A549 (cell line): ENCODE results near the gene SPATA12. TPM values are rescaled to one million over a fixed set of nuclear protein-coding genes. Genes with fewer than 3 reads are reported as not detected.

Experiments
- ATAC-seq, 2 experiments: fragments of 200-7000 bp in 1 of 2; fragments of >200 bp in 1 of 2; cut with Nextera tagmentation in 1 of 2; cut with Tn5 transposase in 1 of 2; 3 replicates each; pipeline versions ENCODE4 v1.8.0 to v1.9.1; 2018 to 2020; ENCODE audit warnings: mild to moderate bottlenecking in 1 of 2, moderate library complexity in 1 of 2
- CTCF ChIA-PET: fragments of 300-600 bp; sonication (Branson Sonifier 250); formaldehyde crosslinking; extraction: SDS; loops from one replicate; lab custom pipeline; 2021; ENCODE audit warnings: antibody characterized with exemption, inconsistent platforms; lab: Yijun Ruan, JAX
- POLR2A ChIA-PET: fragments of 350-600 bp; formaldehyde crosslinking; extraction: SDS; loops from one replicate; lab custom pipeline; 2021; ENCODE audit warnings: antibody characterized with exemption, inconsistent platforms; lab: Yijun Ruan, JAX
- DNase-seq, 2 experiments: peaks; one replicate each; pipeline versions ENCODE4 v3.0.0 to v3.0.0-alpha.2; 2011 to 2016; ENCODE audit warnings: low read depth in 1 of 2, low spot score in 1 of 2
- FAIRE-seq: peaks from 2 replicates; lab custom pipeline; 2011; peaks lifted over from hg19 to GRCh38; lab: Jason Lieb, UNC
- H3K27ac ChIP-seq, 2 experiments: fragments of >200 bp; sonication (Bioruptor Twin); formaldehyde crosslinking; 3 replicates each; pipeline ENCODE4 v1.5.1; 2016 to 2017
- H3K4me1 ChIP-seq: fragments of >200 bp; sonication (Bioruptor Twin); formaldehyde crosslinking; 3 replicates; pipeline ENCODE4 v1.6.1; 2016
- H3K4me2 ChIP-seq: fragments of >200 bp; sonication (Bioruptor Twin); formaldehyde crosslinking; 3 replicates; pipeline ENCODE4 v1.6.1; 2016
- H3K4me3 ChIP-seq: fragments of >200 bp; sonication (Bioruptor Twin); formaldehyde crosslinking; 3 replicates; pipeline ENCODE4 v1.5.1; 2016
- H3K9me3 ChIP-seq: fragments of >200 bp; sonication (Bioruptor Twin); formaldehyde crosslinking; 3 replicates; pipeline ENCODE4 v1.6.1; 2016
- ATOH8 ChIP-seq: fragments of 250-450 bp; sonication (Bioruptor Pico); IDR thresholded peaks from 2 replicates; pipeline ENCODE4 v1.5.0; 2020; ENCODE audit warnings: low read depth, mild to moderate bottlenecking, moderate library complexity
- BCL3 ChIP-seq: fragments of >200 bp; sonication (Bioruptor Twin); formaldehyde crosslinking; IDR thresholded peaks from 3 replicates; pipeline ENCODE4 v1.6.1; 2016
- BHLHE40 ChIP-seq: IDR thresholded peaks from 2 replicates; pipeline ENCODE4 v1.6.1; 2012; ENCODE audit warnings: low read depth, low read length, inconsistent platforms
- CBX8 ChIP-seq: fragments of 200-600 bp; sonication (generic); IDR thresholded peaks from 2 replicates; pipeline ENCODE4 v1.6.1; 2016
- CEBPB ChIP-seq, 2 experiments: fragments of >200 bp in 1 of 2; sonication (Bioruptor Twin) in 1 of 2; formaldehyde crosslinking in 1 of 2; IDR thresholded peaks; 2 replicates each; pipeline ENCODE4 v1.6.1; 2012 to 2016
- CHD2 ChIP-seq: fragments of 150-350 bp; IDR thresholded peaks from 2 replicates; pipeline ENCODE4 v1.6.1; 2014; ENCODE audit warnings: low read length; ENCODE audit not compliant: partially characterized antibody
- CTCF ChIP-seq: fragments of >200 bp; sonication (Bioruptor Twin); formaldehyde crosslinking; IDR thresholded peaks from 3 replicates; pipeline ENCODE4 v1.5.1; 2016
- ELK1 ChIP-seq: fragments of 150-350 bp; IDR thresholded peaks from 2 replicates; pipeline ENCODE4 v1.6.1; 2014; ENCODE audit warnings: low read depth, mild to moderate bottlenecking, low read length
- EP300 ChIP-seq, 2 experiments: fragments of >200 bp; sonication (Bioruptor Twin); formaldehyde crosslinking; IDR thresholded peaks; 2 replicates in 1 of 2; 3 replicates in 1 of 2; pipeline ENCODE4 v1.6.1; 2016 to 2017
- HDAC2 ChIP-seq: fragments of 200-600 bp; sonication (generic); IDR thresholded peaks from 2 replicates; pipeline ENCODE4 v1.6.1; 2016
- HOXB13 ChIP-seq: fragments of 250-450 bp; sonication (Bioruptor Pico); IDR thresholded peaks from 2 replicates; pipeline ENCODE4 v1.5.0; 2020; ENCODE audit warnings: low read depth, mild to moderate bottlenecking, moderate library complexity
- JUNB ChIP-seq: fragments of >200 bp; sonication (Bioruptor Twin); formaldehyde crosslinking; IDR thresholded peaks from 2 replicates; pipeline ENCODE4 v1.6.1; 2016
- MAX ChIP-seq: IDR thresholded peaks from 2 replicates; pipeline ENCODE4 v1.6.1; 2012
- MAZ ChIP-seq: fragments of 150-350 bp; IDR thresholded peaks from 2 replicates; pipeline ENCODE4 v1.6.1; 2014; ENCODE audit warnings: antibody characterized with exemption, low read depth, low read length, borderline replicate concordance
- NR3C1 ChIP-seq: fragments of >200 bp; sonication (Bioruptor Twin); formaldehyde crosslinking; IDR thresholded peaks from 3 replicates; pipeline ENCODE4 v1.6.1; 2017
- PBX3 ChIP-seq: IDR thresholded peaks from 2 replicates; pipeline ENCODE4 v1.6.1; 2012
- PHF8 ChIP-seq: fragments of 200-600 bp; sonication (generic); IDR thresholded peaks from 2 replicates; pipeline ENCODE4 v1.6.1; 2016; ENCODE audit warnings: low read depth, mild to moderate bottlenecking, antibody characterized with exemption, moderate library complexity, borderline replicate concordance
- RAD21 ChIP-seq, 2 experiments: fragments of >200 bp in 1 of 2; sonication (Bioruptor Twin) in 1 of 2; formaldehyde crosslinking in 1 of 2; IDR thresholded peaks in 1 of 2; conservative IDR thresholded peaks in 1 of 2; 2 replicates in 1 of 2; 3 replicates in 1 of 2; pipeline ENCODE4 v1.6.1; 2012 to 2018; ENCODE audit warnings: inconsistent platforms in 1 of 2
- SMC3 ChIP-seq: fragments of >200 bp; sonication (Bioruptor Twin); formaldehyde crosslinking; IDR thresholded peaks from 3 replicates; pipeline ENCODE4 v1.6.1; 2018; ENCODE audit warnings: inconsistent platforms
- ZC3H11A ChIP-seq: fragments of 450-650 bp; IDR thresholded peaks from 2 replicates; pipeline ENCODE4 v1.6.1; 2014; ENCODE audit warnings: antibody characterized with exemption, mild to moderate bottlenecking
- ZNF302 ChIP-seq: fragments of 250-450 bp; sonication (Bioruptor Pico); IDR thresholded peaks from 2 replicates; pipeline ENCODE4 v1.9.0; 2021; ENCODE audit warnings: inconsistent platforms, mild to moderate bottlenecking, moderate library complexity
- ZSCAN20 ChIP-seq: fragments of 250-450 bp; sonication (Bioruptor Pico); IDR thresholded peaks from 2 replicates; pipeline ENCODE4 v1.8.0; 2022; ENCODE audit warnings: mild to moderate bottlenecking, moderate library complexity
- WGBS: methylation state at CpG from one replicate; pipeline ENCODE4 v1.1.6; 2017; ENCODE audit errors: missing lambda C conversion rate; 5-methylcytosine and 5-hydroxymethylcytosine counted together
- polyA plus RNA-seq, 4 experiments: library from polyadenylated mRNA; depleted of rRNA in 3 of 4; stranded (reverse); fragments of >200 nt; fragmentation: RNase III in 1 of 4; extraction: RNeasy Plus Mini Kit Qiagen cat#74134 plus additional on column Dnase treatment in 1 of 4; gene quantifications; 2 replicates in 3 of 4; 3 replicates in 1 of 4; pipeline ENCODE4 v1.2.3, GENCODE V29; 2011 to 2017

The SPATA12 gene
- polyA plus RNA-seq, 2 of the 4 experiments (the other 2 are of a cell fraction): 0.17 to 0.18 TPM

GRCh38 chr3:57064001-57064400 lies 3.5 kb downstream of the SPATA12 start:
- peak overlapping the region in 1 of 2 experiments; percentile 94; a peak in 2 of 6 replicates for H3K27ac ChIP-seq
- ChIA-PET CTCF (interaction anchor here (1.4 kb wide), 1 partner anchor 12 kb away, joined by 4 read pairs; no protein-coding TSS in a partner anchor), POLR2A (no interaction called here)
- H3K4me3 ChIP-seq: no peak overlapping the region
- H3K4me1 ChIP-seq: peaks cover 60% of the 10 kb centered on the region
- no peaks in the 10 kb centered on the region for H3K9me3 ChIP-seq
- H3K4me2 ChIP-seq: no peak overlapping the region
- FAIRE-seq: no peak
- DNase-seq: no peak
- ATAC-seq: no peak
- 77% methylated on average over 6 of the region's 6 CpGs for WGBS
- TF ChIP-seq ZC3H11A: no peak

- ChIA-PET POLR2A (no interaction called here), CTCF (interaction anchor here (1.4 kb wide), 1 partner anchor 11 kb away, joined by 4 read pairs; no protein-coding TSS in a partner anchor)
- Histone ChIP-seq H3K4me1 (peaks cover 61% of the 10 kb centered on the region), H3K4me3 (no peak overlapping the region), H3K4me2 (no peak overlapping the region), H3K27ac (peak overlapping the region in 1 of 2 experiments; percentile 94; a peak in 1 of 6 replicates), H3K9me3 (no peaks in the 10 kb centered on the region)
- 92% methylated on average over 2 of the region's 2 CpGs for WGBS
- TF ChIP-seq EP300 (IDR thresholded peaks at IDR 0.05) (no peak), CEBPB (IDR thresholded peaks at IDR 0.05) (peak; percentile 13 to 20; a peak in 1 of 4 replicates), ZSCAN20 (CRISPR knock-in tag) (no peak), SMC3 (no peak)
- ATAC-seq (no peak), DNase-seq (no peak), FAIRE-seq (no peak)
These were observed 4.1 kb downstream of the SPATA12 start for GRCh38 chr3:57064572-57064971.

- no peak overlapping the region for H3K4me3 ChIP-seq
- peaks cover 54% of the 10 kb centered on the region for H3K4me1 ChIP-seq
- TF ChIP-seq MAZ: no peak
- no peak for TF ChIP-seq PBX3
- no peak for TF ChIP-seq BCL3
- TF ChIP-seq JUNB: no peak
- no peak for TF ChIP-seq ZNF302
- TF ChIP-seq PHF8: no peak
- no peak for TF ChIP-seq ELK1
- TF ChIP-seq CTCF: no peak
- TF ChIP-seq CBX8: no peak
- TF ChIP-seq NR3C1: no peak
- TF ChIP-seq ZC3H11A: no peak
- no peak for TF ChIP-seq ATOH8 (CRISPR knock-in tag)
- TF ChIP-seq RAD21 (conservative IDR thresholded peaks at IDR 0.05 in 1 of 2, IDR thresholded peaks at IDR 0.05 in 1 of 2): no peak
- TF ChIP-seq MAX: no peak
- no peak for TF ChIP-seq HDAC2
- TF ChIP-seq BHLHE40: no peak
- TF ChIP-seq ZSCAN20 (CRISPR knock-in tag): no peak
- no peak for TF ChIP-seq HOXB13 (CRISPR knock-in tag)
- TF ChIP-seq CHD2: no peak
- ChIA-PET POLR2A (no interaction called here), CTCF (interaction anchor here (2.0 kb wide), 1 partner anchor 70 kb away, joined by 16 read pairs; no protein-coding TSS in a partner anchor)
- ATAC-seq: no peak
- DNase-seq: peak in 1 of 2 experiments; percentile 18
- H3K27ac ChIP-seq: peak overlapping the region in 1 of 2 experiments; percentile 68; a peak in 3 of 6 replicates
- no peaks in the 10 kb centered on the region for H3K9me3 ChIP-seq
- FAIRE-seq: no peak
- H3K4me2 ChIP-seq: no peak overlapping the region
- WGBS: 48% methylated on average over 2 of the region's 3 CpGs
These were observed 5.1 kb downstream of the SPATA12 start for GRCh38 chr3:57065588-57065987.
